Measurements from ENCODE around the gene TMEM120B. TPM values are rescaled to one million over a fixed set of nuclear protein-coding genes. Genes with fewer than 3 reads are reported as not detected.

TMEM120B gene
- total RNA-seq, 1 experiment from 2014 or later, result 18.5 TPM

DNA sequence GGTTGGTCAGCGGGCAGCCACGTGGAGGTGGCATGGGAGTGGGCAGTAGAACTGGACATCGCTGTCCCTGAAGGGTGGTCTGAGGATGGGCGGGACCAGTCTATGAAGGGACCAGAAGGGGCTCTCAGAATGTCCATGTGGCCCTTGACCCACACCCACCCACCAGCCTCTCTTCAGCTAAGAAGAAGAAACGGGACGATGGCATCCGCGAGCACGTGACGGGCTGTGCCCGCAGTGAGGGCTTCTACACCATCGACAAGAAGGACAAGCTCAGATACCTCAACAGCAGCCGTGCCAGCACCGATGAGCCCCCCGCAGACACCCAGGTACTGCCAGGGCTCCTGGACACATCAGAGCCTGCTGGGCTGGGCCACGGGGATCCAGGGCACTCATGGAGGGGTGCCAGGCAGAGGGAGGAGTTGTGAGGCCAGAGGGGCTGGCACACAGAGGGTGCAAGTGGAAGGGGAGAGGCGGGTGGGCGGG, 112.5 kb downstream of the TMEM120B start:
- Histone ChIP-seq H3K4me3 (ENCODE audit: low read length) (no peak overlapping the region), H3K36me3 (ENCODE audit: low read depth, low read length) (peaks cover 43% of the 10 kb centered on the region), H3K27me3 (ENCODE audit: low read length) (no peaks in the 10 kb centered on the region), H3K9me2 (replicated peaks; ENCODE audit: low read length) (no peaks in the 10 kb centered on the region), H3F3A (ENCODE audit: low read length, unreplicated experiment) (no peaks in the 10 kb centered on the region), H3K9me3 (ENCODE audit: low read length) (no peaks in the 10 kb centered on the region), H4K20me1 (ENCODE audit: low read length) (no peaks in the 10 kb centered on the region), H3K79me2 (ENCODE audit: low read length) (no peaks in the 10 kb centered on the region), H3K9ac (ENCODE audit: low read length) (no peak overlapping the region), H2AFZ (ENCODE audit: low read length) (no peak overlapping the region), H3K4me2 (ENCODE audit: low read length) (no peak overlapping the region), H3K27ac (ENCODE audit: low read length) (no peak overlapping the region), H3K4me1 (ENCODE audit: insufficient read depth, low read length) (no peaks in the 10 kb centered on the region)
- intact Hi-C loops (cut with micrococcal nuclease), result no loop called here
- ATAC-seq (no peak), DNase-seq (no peak)
- TF ChIP-seq EZH2phosphoT487 (IDR thresholded peaks at IDR 0.05; ENCODE audit: borderline replicate concordance, low read length) (no peak), EZH2 (IDR thresholded peaks at IDR 0.05; ENCODE audit: low read length, unreplicated experiment) (no peak), CTCF (conservative IDR thresholded peaks at IDR 0.05; ENCODE audit: low read depth, low read length) (no peak)
- BruUV-seq (replicated peaks), result no TSS peak
- ChIA-PET POLR2A (ENCODE audit: unreplicated experiment) (no interaction called here), CTCF (interaction anchor here (1.0 kb wide), 1 partner anchor 13 kb away, joined by 3 read pairs; no protein-coding TSS in a partner anchor)

DNA sequence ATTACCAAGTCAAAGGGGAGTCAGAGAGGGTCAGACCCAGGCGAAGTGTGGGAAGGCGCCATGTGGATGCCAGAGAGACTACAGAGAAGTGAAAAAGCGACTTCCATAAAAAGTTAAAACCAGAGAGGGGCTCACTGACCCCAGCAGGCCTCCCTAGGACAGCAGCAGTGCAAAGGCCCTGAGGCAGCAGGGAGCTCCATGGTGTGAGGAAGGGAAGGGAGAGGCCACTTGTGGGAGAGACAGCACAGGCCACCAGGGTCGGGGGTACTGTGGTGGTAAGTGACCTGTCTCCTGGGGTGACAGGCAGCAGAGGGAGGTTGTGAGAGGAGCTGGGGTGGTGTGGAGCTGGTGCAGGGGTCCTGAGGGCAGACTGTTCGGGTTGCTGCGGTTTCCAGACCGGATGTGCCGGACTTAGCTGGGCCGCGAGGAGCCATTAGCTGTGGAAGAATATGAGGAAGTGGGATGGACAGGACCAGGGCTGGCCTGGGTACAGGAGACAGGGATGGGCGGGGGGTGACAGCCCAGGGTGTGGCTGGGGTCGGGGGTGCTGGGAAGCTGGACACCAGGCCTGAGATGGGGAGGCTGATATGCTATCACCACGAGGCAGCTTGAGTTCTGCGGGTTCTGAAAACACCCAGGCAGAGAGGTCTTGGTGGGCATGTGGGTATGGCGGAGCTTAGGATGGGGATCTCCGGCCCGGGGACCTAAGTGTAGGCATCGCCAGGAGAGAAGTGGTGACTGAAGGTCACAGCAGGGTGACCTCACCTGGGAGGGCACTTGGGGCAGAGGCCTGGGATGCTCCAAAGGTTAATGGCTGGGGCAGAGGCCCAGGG, 114.0 kb downstream of the TMEM120B start:
- ChIA-PET CTCF (no interaction called here), POLR2A (ENCODE audit: unreplicated experiment) (interaction anchor here (0.6 kb wide), 2 partner anchors 210 to 887 kb away, joined by 4 to 9 read pairs; no protein-coding TSS in a partner anchor)
- H3K9me2 ChIP-seq (replicated peaks; ENCODE audit: low read length), result no peaks in the 10 kb centered on the region

More for the DNA sequence above, 114.0 kb downstream of the TMEM120B start:
- H3K36me3 ChIP-seq (ENCODE audit: low read depth, low read length), result peaks cover 44% of the 10 kb centered on the region
- H3F3A ChIP-seq (ENCODE audit: low read length, unreplicated experiment), result no peaks in the 10 kb centered on the region
- intact Hi-C loops (cut with micrococcal nuclease), result no loop called here
- no peaks in the 10 kb centered on the region for H3K9me3 ChIP-seq (ENCODE audit: low read length)
- no peak for ATAC-seq
- H3K4me2 ChIP-seq (ENCODE audit: low read length), result no peak overlapping the region
- DNase-seq, result no peak
- H2AFZ ChIP-seq (ENCODE audit: low read length), result no peak overlapping the region
- TF ChIP-seq CTCF (conservative IDR thresholded peaks at IDR 0.05; ENCODE audit: low read depth, low read length), result no peak
- TF ChIP-seq EZH2phosphoT487 (IDR thresholded peaks at IDR 0.05; ENCODE audit: borderline replicate concordance, low read length), result no peak
- no peak for TF ChIP-seq EZH2 (IDR thresholded peaks at IDR 0.05; ENCODE audit: low read length, unreplicated experiment)
- H3K9ac ChIP-seq (ENCODE audit: low read length), result no peak overlapping the region
- no peaks in the 10 kb centered on the region for H3K4me1 ChIP-seq (ENCODE audit: insufficient read depth, low read length)
- H3K4me3 ChIP-seq (ENCODE audit: low read length), result no peak overlapping the region
- no peaks in the 10 kb centered on the region for H3K27me3 ChIP-seq (ENCODE audit: low read length)
- H4K20me1 ChIP-seq (ENCODE audit: low read length), result no peaks in the 10 kb centered on the region
- no peaks in the 10 kb centered on the region for H3K79me2 ChIP-seq (ENCODE audit: low read length)
- no peak overlapping the region for H3K27ac ChIP-seq (ENCODE audit: low read length)
- BruUV-seq (replicated peaks), result no TSS peak
